ENCODE measurements around the gene EDRF1. TPM values are rescaled to one million over a fixed set of nuclear protein-coding genes. Genes with fewer than 3 reads are reported as not detected.

Gene EDRF1
- total and polyA plus RNA-seq, 2 of the 13 experiments (the other 11 are each of a cell fraction or from before 2014, with no cell fraction given) = 16.9 to 26.7 TPM

DNA sequence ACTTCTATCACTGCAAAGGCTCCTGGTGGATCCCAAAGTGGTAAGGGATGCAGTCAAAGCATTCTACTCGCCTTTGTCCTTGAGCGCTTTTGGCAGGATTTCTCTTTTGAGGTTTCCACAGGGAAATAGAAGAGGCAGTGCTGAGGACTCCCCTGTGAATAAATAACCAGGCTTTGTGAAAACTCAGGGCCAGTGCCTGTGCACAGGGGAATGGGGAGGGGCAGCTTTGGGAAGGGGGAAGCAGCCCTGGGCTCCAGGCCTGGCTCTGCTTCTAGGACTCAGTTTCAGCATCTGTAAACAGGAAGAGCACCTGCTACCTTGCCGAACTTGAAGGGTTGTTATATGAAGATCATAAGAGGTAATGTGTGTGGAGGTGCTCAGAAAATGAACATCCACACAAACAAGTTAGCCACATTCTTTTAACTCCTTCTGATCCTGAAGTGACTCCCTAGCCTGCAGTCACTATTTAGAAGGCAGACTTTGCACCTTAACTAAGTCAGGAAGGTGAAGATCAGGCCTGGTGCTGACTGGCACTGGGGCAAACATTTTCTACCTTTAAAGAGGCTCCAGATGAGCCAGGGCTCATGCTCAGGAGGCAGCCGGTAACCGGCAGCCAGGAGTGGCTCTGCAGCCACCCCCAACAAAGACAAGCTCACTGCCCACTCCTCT is 78.6 kb downstream of the EDRF1 start (continued):
- no peak for TF ChIP-seq ZNF891 (CRISPR knock-in tag; IDR thresholded peaks at IDR 0.05)
- TF ChIP-seq, protein P1, sequence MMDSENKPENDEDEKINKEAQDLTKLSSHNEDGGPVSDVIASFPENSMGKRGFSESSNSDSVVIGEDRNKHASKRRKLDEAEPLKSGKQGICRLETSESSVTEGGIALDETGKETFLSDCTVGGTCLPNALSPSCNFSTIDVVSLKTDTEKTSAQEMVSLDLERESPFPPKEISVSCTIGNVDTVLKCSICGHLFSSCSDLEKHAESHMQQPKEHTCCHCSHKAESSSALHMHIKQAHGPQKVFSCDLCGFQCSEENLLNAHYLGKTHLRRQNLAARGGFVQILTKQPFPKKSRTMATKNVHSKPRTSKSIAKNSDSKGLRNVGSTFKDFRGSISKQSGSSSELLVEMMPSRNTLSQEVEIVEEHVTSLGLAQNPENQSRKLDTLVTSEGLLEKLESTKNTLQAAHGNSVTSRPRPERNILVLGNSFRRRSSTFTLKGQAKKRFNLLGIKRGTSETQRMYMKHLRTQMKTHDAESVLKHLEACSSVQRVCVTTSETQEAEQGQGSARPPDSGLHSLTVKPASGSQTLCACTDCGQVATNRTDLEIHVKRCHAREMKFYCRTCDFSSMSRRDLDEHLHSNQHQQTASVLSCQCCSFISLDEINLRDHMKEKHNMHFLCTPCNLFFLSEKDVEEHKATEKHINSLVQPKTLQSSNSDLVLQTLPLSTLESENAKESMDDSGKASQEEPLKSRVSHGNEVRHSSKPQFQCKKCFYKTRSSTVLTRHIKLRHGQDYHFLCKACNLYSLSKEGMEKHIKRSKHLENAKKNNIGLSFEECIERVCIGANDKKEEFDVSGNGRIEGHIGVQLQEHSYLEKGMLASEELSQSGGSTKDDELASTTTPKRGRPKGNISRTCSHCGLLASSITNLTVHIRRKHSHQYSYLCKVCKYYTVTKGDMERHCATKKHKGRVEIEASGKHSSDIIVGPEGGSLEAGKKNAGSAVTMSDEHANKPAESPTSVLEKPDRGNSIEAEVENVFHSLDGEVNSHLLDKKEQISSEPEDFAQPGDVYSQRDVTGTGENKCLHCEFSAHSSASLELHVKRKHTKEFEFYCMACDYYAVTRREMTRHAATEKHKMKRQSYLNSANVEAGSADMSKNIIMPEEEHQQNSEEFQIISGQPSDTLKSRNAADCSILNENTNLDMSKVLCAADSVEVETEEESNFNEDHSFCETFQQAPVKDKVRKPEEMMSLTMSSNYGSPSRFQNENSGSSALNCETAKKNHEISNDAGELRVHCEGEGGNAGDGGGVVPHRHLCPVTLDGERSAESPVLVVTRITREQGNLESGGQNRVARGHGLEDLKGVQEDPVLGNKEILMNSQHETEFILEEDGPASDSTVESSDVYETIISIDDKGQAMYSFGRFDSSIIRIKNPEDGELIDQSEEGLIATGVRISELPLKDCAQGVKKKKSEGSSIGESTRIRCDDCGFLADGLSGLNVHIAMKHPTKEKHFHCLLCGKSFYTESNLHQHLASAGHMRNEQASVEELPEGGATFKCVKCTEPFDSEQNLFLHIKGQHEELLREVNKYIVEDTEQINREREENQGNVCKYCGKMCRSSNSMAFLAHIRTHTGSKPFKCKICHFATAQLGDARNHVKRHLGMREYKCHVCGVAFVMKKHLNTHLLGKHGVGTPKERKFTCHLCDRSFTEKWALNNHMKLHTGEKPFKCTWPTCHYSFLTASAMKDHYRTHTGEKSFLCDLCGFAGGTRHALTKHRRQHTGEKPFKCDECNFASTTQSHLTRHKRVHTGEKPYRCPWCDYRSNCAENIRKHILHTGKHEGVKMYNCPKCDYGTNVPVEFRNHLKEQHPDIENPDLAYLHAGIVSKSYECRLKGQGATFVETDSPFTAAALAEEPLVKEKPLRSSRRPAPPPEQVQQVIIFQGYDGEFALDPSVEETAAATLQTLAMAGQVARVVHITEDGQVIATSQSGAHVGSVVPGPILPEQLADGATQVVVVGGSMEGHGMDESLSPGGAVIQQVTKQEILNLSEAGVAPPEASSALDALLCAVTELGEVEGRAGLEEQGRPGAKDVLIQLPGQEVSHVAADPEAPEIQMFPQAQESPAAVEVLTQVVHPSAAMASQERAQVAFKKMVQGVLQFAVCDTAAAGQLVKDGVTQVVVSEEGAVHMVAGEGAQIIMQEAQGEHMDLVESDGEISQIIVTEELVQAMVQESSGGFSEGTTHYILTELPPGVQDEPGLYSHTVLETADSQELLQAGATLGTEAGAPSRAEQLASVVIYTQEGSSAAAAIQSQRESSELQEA (CRISPR knock-in tag; IDR thresholded peaks at IDR 0.05; ENCODE audit: not compliant biosample characterization) = no peak
- TF ChIP-seq ZSCAN20 (CRISPR knock-in tag; IDR thresholded peaks at IDR 0.05; ENCODE audit: borderline replicate concordance) = no peak
- TF ChIP-seq ZNF562 (CRISPR knock-in tag; IDR thresholded peaks at IDR 0.05; ENCODE audit: borderline replicate concordance) = no peak
- TF ChIP-seq FOXK1 (CRISPR knock-in tag; IDR thresholded peaks at IDR 0.05; ENCODE audit: borderline replicate concordance, low read depth) = peak; percentile 36; the same call in 1 of the 2 replicates
- peak; percentile 30; the same call in 1 of the 2 replicates for TF ChIP-seq GATAD2A (CRISPR knock-in tag; IDR thresholded peaks at IDR 0.05)
- TF ChIP-seq ZFP36 (IDR thresholded peaks at IDR 0.05; ENCODE audit: borderline replicate concordance, low read depth, low read length, partially characterized antibody) = no peak
- TF ChIP-seq ZNF788 (CRISPR knock-in tag; IDR thresholded peaks at IDR 0.05; ENCODE audit: borderline replicate concordance) = peak; percentile 31; the same call in 1 of the 2 replicates
- TF ChIP-seq, protein P2, sequence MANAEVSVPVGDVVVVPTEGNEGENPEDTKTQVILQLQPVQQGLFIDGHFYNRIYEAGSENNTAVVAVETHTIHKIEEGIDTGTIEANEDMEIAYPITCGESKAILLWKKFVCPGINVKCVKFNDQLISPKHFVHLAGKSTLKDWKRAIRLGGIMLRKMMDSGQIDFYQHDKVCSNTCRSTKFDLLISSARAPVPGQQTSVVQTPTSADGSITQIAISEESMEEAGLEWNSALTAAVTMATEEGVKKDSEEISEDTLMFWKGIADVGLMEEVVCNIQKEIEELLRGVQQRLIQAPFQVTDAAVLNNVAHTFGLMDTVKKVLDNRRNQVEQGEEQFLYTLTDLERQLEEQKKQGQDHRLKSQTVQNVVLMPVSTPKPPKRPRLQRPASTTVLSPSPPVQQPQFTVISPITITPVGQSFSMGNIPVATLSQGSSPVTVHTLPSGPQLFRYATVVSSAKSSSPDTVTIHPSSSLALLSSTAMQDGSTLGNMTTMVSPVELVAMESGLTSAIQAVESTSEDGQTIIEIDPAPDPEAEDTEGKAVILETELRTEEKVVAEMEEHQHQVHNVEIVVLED (CRISPR knock-in tag; IDR thresholded peaks at IDR 0.05; ENCODE audit: borderline replicate concordance) = no peak
- no peak for TF ChIP-seq ZNF44 (CRISPR knock-in tag; IDR thresholded peaks at IDR 0.05)
- TF ChIP-seq DPF2 (CRISPR knock-in tag; IDR thresholded peaks at IDR 0.05; ENCODE audit: borderline replicate concordance, low read depth) = 0 out of 2 replicates have a peak, but pooled peaks have one; percentile 14
- TF ChIP-seq PHF21A (CRISPR knock-in tag; IDR thresholded peaks at IDR 0.05) = peak; percentile 75
- TF ChIP-seq, protein P3, sequence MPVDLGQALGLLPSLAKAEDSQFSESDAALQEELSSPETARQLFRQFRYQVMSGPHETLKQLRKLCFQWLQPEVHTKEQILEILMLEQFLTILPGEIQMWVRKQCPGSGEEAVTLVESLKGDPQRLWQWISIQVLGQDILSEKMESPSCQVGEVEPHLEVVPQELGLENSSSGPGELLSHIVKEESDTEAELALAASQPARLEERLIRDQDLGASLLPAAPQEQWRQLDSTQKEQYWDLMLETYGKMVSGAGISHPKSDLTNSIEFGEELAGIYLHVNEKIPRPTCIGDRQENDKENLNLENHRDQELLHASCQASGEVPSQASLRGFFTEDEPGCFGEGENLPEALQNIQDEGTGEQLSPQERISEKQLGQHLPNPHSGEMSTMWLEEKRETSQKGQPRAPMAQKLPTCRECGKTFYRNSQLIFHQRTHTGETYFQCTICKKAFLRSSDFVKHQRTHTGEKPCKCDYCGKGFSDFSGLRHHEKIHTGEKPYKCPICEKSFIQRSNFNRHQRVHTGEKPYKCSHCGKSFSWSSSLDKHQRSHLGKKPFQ (CRISPR knock-in tag; IDR thresholded peaks at IDR 0.05; ENCODE audit: insufficient replicate concordance) = no peak
- TF ChIP-seq FOSL2 (CRISPR knock-in tag; IDR thresholded peaks at IDR 0.05) = no peak

All from HepG2 (cell line).